ENCODE data around the gene PDCD10. TPM values are rescaled to one million over a fixed set of nuclear protein-coding genes. Genes with fewer than 3 reads are reported as not detected.

The PDCD10 gene
- polyA plus RNA-seq (66.7 to 131 TPM (median 79.3 TPM) in 3 replicates), polyA minus RNA-seq (6.4 to 65.9 TPM (median 16.3 TPM) in 3 replicates)
- 114 TPM for polyA plus RNA-seq (2011; ENCODE audit: low read depth)
- 72.9 and 151 TPM in 2 replicates for polyA plus RNA-seq (2011; cell fraction: cytosol; rRNA removed)
- 55.9 and 81.8 TPM in 2 replicates for polyA plus RNA-seq (2011; cell fraction: nucleus; rRNA removed)
- 72.7 and 74.3 TPM in 2 replicates for polyA plus RNA-seq (2012; ENCODE audit: low replicate concordance)
- polyA minus RNA-seq (2011; cell fraction: cytosol; rRNA and poly(A)+ RNA removed), result 33.8 TPM
- polyA minus RNA-seq (2011; cell fraction: nucleus; rRNA and poly(A)+ RNA removed), result 27.2 and 58.2 TPM in 2 replicates

GRCh38 chr3:167734498-167735232, at the start of gene PDCD10:
TSS of gene PDCD10 (minus strand) at chr3:167734892. CDS start at chr3:167720157, 14,735 bp downstream.
- peaks cover 5% of the 10 kb centered on the region for H4K20me1 ChIP-seq (ENCODE audit: control insufficient read depth, extremely low read depth, insufficient read depth, low read length)
- H2AFZ ChIP-seq (ENCODE audit: control insufficient read depth, low read length), result peak within 1 kb of the TSS; percentile 97
- peak within 1 kb of the TSS; percentile 89 for H3K9ac ChIP-seq (ENCODE audit: control insufficient read depth, extremely low read depth, insufficient read depth, low read length)
- TF ChIP-seq CTCF (optimal IDR thresholded peaks at IDR 0.05 in 1 of 3, IDR thresholded peaks at IDR 0.05 in 1 of 3, conservative IDR thresholded peaks at IDR 0.05 in 1 of 3; ENCODE audit: extremely low read depth in 1 of 3, insufficient read depth in 2 of 3, low read length in 3 of 3) (no peak), EZH2 (IDR thresholded peaks at IDR 0.05; ENCODE audit: low read length) (no peak)
- dilution Hi-C loops (cut with MboI; ENCODE audit: extremely low pct_ligation_motif_present, low sequenced_read_pairs), result no loop called here
- peaks cover 4% of the 10 kb centered on the region for H3K9me1 ChIP-seq (ENCODE audit: control insufficient read depth, extremely low read depth, insufficient read depth, low read length)
- H3K4me1 ChIP-seq (ENCODE audit: control insufficient read depth, extremely low read depth, insufficient read depth, low read length), result peaks cover 15% of the 10 kb centered on the region
- H3K4me3 ChIP-seq (ENCODE audit: control insufficient read depth in 2 of 3, extremely low read depth in 1 of 3, insufficient read depth in 2 of 3, low read depth in 1 of 3, low read length in 3 of 3), result peak within 1 kb of the TSS; percentile 93 to 96 (median 96)
- H3K4me2 ChIP-seq (ENCODE audit: control insufficient read depth, extremely low read depth, insufficient read depth, low read depth, low read length), result peak within 1 kb of the TSS; percentile 96
- FAIRE-seq, result peak; percentile 84
- H3K27ac ChIP-seq (ENCODE audit: control insufficient read depth, insufficient read depth, low read length), result peak within 1 kb of the TSS; percentile 91
- H3K79me2 ChIP-seq (ENCODE audit: control insufficient read depth, insufficient read depth, low read length), result peaks cover 49% of the 10 kb centered on the region
- H3K36me3 ChIP-seq (ENCODE audit: control insufficient read depth in 2 of 2, extremely low read depth in 1 of 2, insufficient read depth in 2 of 2, low read length in 2 of 2), result peaks cover 0 to 5% of the 10 kb centered on the region in 2 experiments
- peak; percentile 76 for DNase-seq (ENCODE audit: low read depth, low spot score)
- no peaks in the 10 kb centered on the region for H3K27me3 ChIP-seq (ENCODE audit: control insufficient read depth, extremely low read depth, insufficient read depth, low read length)
- no peaks in the 10 kb centered on the region for H3K9me3 ChIP-seq (ENCODE audit: control insufficient read depth, low read depth, low read length)

GRCh38 chr3:167783781-167784180, 49.1 kb upstream of the PDCD10 start:
- H3K4me3 ChIP-seq (ENCODE audit: control insufficient read depth in 2 of 3, extremely low read depth in 1 of 3, insufficient read depth in 2 of 3, low read depth in 1 of 3, low read length in 3 of 3), result no peak overlapping the region
- no peak overlapping the region for H3K27ac ChIP-seq (ENCODE audit: control insufficient read depth, insufficient read depth, low read length)
- no peaks in the 10 kb centered on the region for H3K9me3 ChIP-seq (ENCODE audit: control insufficient read depth, low read depth, low read length)
- DNase-seq (ENCODE audit: low read depth, low spot score) (no peak), FAIRE-seq (no peak)
- no peaks in the 10 kb centered on the region for H3K4me1 ChIP-seq (ENCODE audit: control insufficient read depth, extremely low read depth, insufficient read depth, low read length)
- dilution Hi-C loops (cut with MboI; ENCODE audit: extremely low pct_ligation_motif_present, low sequenced_read_pairs), result no loop called here
- TF ChIP-seq EZH2 (IDR thresholded peaks at IDR 0.05; ENCODE audit: low read length) (no peak), CTCF (optimal IDR thresholded peaks at IDR 0.05 in 1 of 3, IDR thresholded peaks at IDR 0.05 in 1 of 3, conservative IDR thresholded peaks at IDR 0.05 in 1 of 3; ENCODE audit: extremely low read depth in 1 of 3, insufficient read depth in 2 of 3, low read length in 3 of 3) (no peak)
- no peaks in the 10 kb centered on the region for H3K9me1 ChIP-seq (ENCODE audit: control insufficient read depth, extremely low read depth, insufficient read depth, low read length)
- H4K20me1 ChIP-seq (ENCODE audit: control insufficient read depth, extremely low read depth, insufficient read depth, low read length), result no peaks in the 10 kb centered on the region
- H3K36me3 ChIP-seq (ENCODE audit: control insufficient read depth in 2 of 2, extremely low read depth in 1 of 2, insufficient read depth in 2 of 2, low read length in 2 of 2), result no peaks in the 10 kb centered on the region
- no peaks in the 10 kb centered on the region for H3K27me3 ChIP-seq (ENCODE audit: control insufficient read depth, extremely low read depth, insufficient read depth, low read length)
- no peak overlapping the region for H2AFZ ChIP-seq (ENCODE audit: control insufficient read depth, low read length)
- H3K79me2 ChIP-seq (ENCODE audit: control insufficient read depth, insufficient read depth, low read length), result no peaks in the 10 kb centered on the region
- no peak overlapping the region for H3K4me2 ChIP-seq (ENCODE audit: control insufficient read depth, extremely low read depth, insufficient read depth, low read depth, low read length)
- no peak overlapping the region for H3K9ac ChIP-seq (ENCODE audit: control insufficient read depth, extremely low read depth, insufficient read depth, low read length)

Data from keratinocyte (primary cell).